Astrocyte (in vitro differentiated cells and primary cell): Measurements from ENCODE around the gene DIMT1. TPM values are rescaled to one million over a fixed set of nuclear protein-coding genes. Genes with fewer than 3 reads are reported as not detected.

Experiments
- DNase-seq: peaks from one replicate; pipeline ENCODE4 v3.0.0-alpha.2; 2010; ENCODE audit warnings: low read depth
- FAIRE-seq: peaks from 2 replicates; lab custom pipeline; 2011; peaks lifted over from hg19 to GRCh38; lab: Jason Lieb, UNC
- H2AFZ ChIP-seq: 2 replicates; pipeline ENCODE4 v1.6.0; 2012; ENCODE audit warnings: low read depth, low read length, inconsistent platforms
- H3K27ac ChIP-seq: 2 replicates; pipeline ENCODE4 v1.5.1; 2011; ENCODE audit warnings: low read depth, low read length, inconsistent platforms
- H3K27me3 ChIP-seq: 2 replicates; pipeline ENCODE4 v1.6.0; 2011; ENCODE audit warnings: low read length, inconsistent platforms; ENCODE audit not compliant: insufficient read depth
- H3K36me3 ChIP-seq: 2 replicates; pipeline ENCODE4 v1.5.1; 2011; ENCODE audit warnings: low read length, inconsistent platforms; ENCODE audit not compliant: insufficient read depth
- H3K4me1 ChIP-seq: 2 replicates; pipeline ENCODE4 v1.5.1; 2011; ENCODE audit warnings: low read length, inconsistent platforms; ENCODE audit not compliant: insufficient read depth
- H3K4me2 ChIP-seq: 2 replicates; pipeline ENCODE4 v1.6.0; 2012; ENCODE audit warnings: low read length, inconsistent platforms
- H3K4me3 ChIP-seq: 2 replicates; pipeline ENCODE4 v1.5.1; 2011; ENCODE audit warnings: low read depth, mild to moderate bottlenecking, low read length, inconsistent platforms; ENCODE audit not compliant: insufficient read depth
- H3K79me2 ChIP-seq: 2 replicates; pipeline ENCODE4 v1.6.0; 2012; ENCODE audit warnings: mild to moderate bottlenecking, low read length, inconsistent platforms; ENCODE audit not compliant: insufficient read depth
- H3K9ac ChIP-seq: 2 replicates; pipeline ENCODE4 v1.6.0; 2012; ENCODE audit warnings: mild to moderate bottlenecking, low read length, inconsistent platforms
- H3K9me3 ChIP-seq: 2 replicates; pipeline ENCODE4 v1.5.1; 2012; ENCODE audit warnings: low read depth, mild to moderate bottlenecking, low read length, inconsistent platforms; ENCODE audit not compliant: insufficient read depth
- H4K20me1 ChIP-seq: 2 replicates; pipeline ENCODE4 v1.6.0; 2012; ENCODE audit warnings: low read length, inconsistent platforms; ENCODE audit not compliant: insufficient read depth
- H3K27ac Mint-ChIP-seq: one replicate; pipeline ENCODE4 v1.8.0; 2021; ENCODE audit warnings: mild to moderate bottlenecking, mixed read lengths; ENCODE audit not compliant: unreplicated experiment
- H3K27me3 Mint-ChIP-seq: one replicate; pipeline ENCODE4 v1.8.0; 2021; ENCODE audit warnings: low read depth, mixed read lengths; ENCODE audit not compliant: unreplicated experiment
- H3K36me3 Mint-ChIP-seq: one replicate; pipeline ENCODE4 v1.8.0; 2021; ENCODE audit warnings: low read depth, mixed read lengths; ENCODE audit not compliant: unreplicated experiment
- H3K4me1 Mint-ChIP-seq: one replicate; pipeline ENCODE4 v1.8.0; 2021; ENCODE audit warnings: low read depth, mixed read lengths; ENCODE audit not compliant: unreplicated experiment
- H3K4me3 Mint-ChIP-seq: one replicate; pipeline ENCODE4 v1.8.0; 2021; ENCODE audit warnings: mild to moderate bottlenecking, moderate library complexity, mixed read lengths; ENCODE audit not compliant: unreplicated experiment
- H3K9me3 Mint-ChIP-seq: one replicate; pipeline ENCODE4 v1.8.0; 2021; ENCODE audit warnings: mild to moderate bottlenecking, mixed read lengths; ENCODE audit not compliant: unreplicated experiment
- CTCF ChIP-seq: IDR thresholded peaks from 2 replicates; pipeline ENCODE4 v1.5.1; 2011; ENCODE audit warnings: low read depth, mild to moderate bottlenecking, inconsistent platforms, low read length, moderate library complexity; ENCODE audit not compliant: insufficient read depth
- EZH2 ChIP-seq: IDR thresholded peaks from 2 replicates; pipeline ENCODE4 v1.6.1; 2012; ENCODE audit warnings: mild to moderate bottlenecking, low read length, inconsistent platforms; ENCODE audit not compliant: insufficient read depth
- total RNA-seq: library from RNA; stranded (reverse); gene quantifications from 2 replicates; pipeline ENCODE4 v1.2.1, GENCODE V29; 2021

DIMT1 gene
- total RNA-seq, 1 donor from 2014 or later = 25.7 TPM

GRCh38 chr5:62412549-62413329, 9.0 kb upstream of the DIMT1 start, which contains the start of gene IPO11:
Gene IPO11, plus strand, starts transcription at chr5:62412763. Its CDS starts 24,517 bp downstream, at chr5:62437280.
- TF ChIP-seq CTCF = no peak
- TF ChIP-seq EZH2 = no peak
- Histone ChIP-seq H3K27ac (peak within 1 kb of the TSS; percentile 83), H3K36me3 (no peaks in the 10 kb centered on the region), H4K20me1 (peaks cover 15% of the 10 kb centered on the region), H2AFZ (peak within 1 kb of the TSS; percentile 94), H3K4me2 (peak within 1 kb of the TSS; percentile 99), H3K4me1 (peaks cover 5% of the 10 kb centered on the region), H3K9me3 (no peaks in the 10 kb centered on the region), H3K79me2 (peaks cover 51% of the 10 kb centered on the region), H3K4me3 (peak within 1 kb of the TSS; percentile 98), H3K9ac (peak within 1 kb of the TSS; percentile 94), H3K27me3 (no peaks in the 10 kb centered on the region)
- H3K4me3 Mint-ChIP-seq = peak within 1 kb of the TSS; percentile 93
- DNase-seq (peak; percentile 93), FAIRE-seq (peak; percentile 89)
- no peaks in the 10 kb centered on the region for H3K9me3 Mint-ChIP-seq
- H3K4me1 Mint-ChIP-seq = peaks cover 6% of the 10 kb centered on the region
- H3K36me3 Mint-ChIP-seq = no peaks in the 10 kb centered on the region
- H3K27ac Mint-ChIP-seq = peak within 1 kb of the TSS; percentile 91
- no peaks in the 10 kb centered on the region for H3K27me3 Mint-ChIP-seq

GRCh38 chr5:62395210-62395950, 8.3 kb downstream of the DIMT1 start:
- H3K36me3 ChIP-seq = peaks cover 34% of the 10 kb centered on the region
- H3K4me1 Mint-ChIP-seq = peaks cover 8% of the 10 kb centered on the region
- H3K4me2 ChIP-seq = no peak overlapping the region
- peaks cover 14% of the 10 kb centered on the region for H4K20me1 ChIP-seq
- no peak overlapping the region for H2AFZ ChIP-seq
- no peaks in the 10 kb centered on the region for H3K27me3 ChIP-seq
- H3K4me1 ChIP-seq = no peaks in the 10 kb centered on the region
- no peaks in the 10 kb centered on the region for H3K9me3 ChIP-seq
- no peak overlapping the region for H3K4me3 Mint-ChIP-seq
- no peak for FAIRE-seq
- TF ChIP-seq EZH2 (no peak), CTCF (no peak)
- DNase-seq = peak; percentile 44
- H3K27me3 Mint-ChIP-seq = no peaks in the 10 kb centered on the region
- no peaks in the 10 kb centered on the region for H3K79me2 ChIP-seq
- H3K27ac ChIP-seq = peak overlapping the region; percentile 22
- H3K4me3 ChIP-seq = no peak overlapping the region
- H3K9me3 Mint-ChIP-seq = no peaks in the 10 kb centered on the region
- H3K9ac ChIP-seq = no peak overlapping the region
- peaks cover 3% of the 10 kb centered on the region for H3K36me3 Mint-ChIP-seq
- H3K27ac Mint-ChIP-seq = peak overlapping the region; percentile 83
